Embryonic facial prominence (tissue), 1 donor: Measurements from ENCODE around the gene ALS2CL.
"Not testable (repeated sequence)": the region's sequence is repeated elsewhere in the genome, so short reads cannot be mapped to it uniquely, and the experiment has no call there.

ENCODE experiments used
- DNase-seq: peaks from one replicate; pipeline ENCODE4 v3.0.0-alpha.2; 2016; ENCODE audit errors: extremely low spot score

The ALS2CL gene

GRCh38 chr3:46705022-46705530 lies 11.6 kb upstream of the ALS2CL start:
- no peak for DNase-seq

- not testable (repeated sequence) for DNase-seq
Measured at GRCh38 chr3:46704346-46704745, 10.9 kb upstream of the ALS2CL start.

- DNase-seq: no peak
Measured at GRCh38 chr3:46703013-46703520, 9.6 kb upstream of the ALS2CL start.

- DNase-seq: no peak
Measured at GRCh38 chr3:46702246-46703012, 8.9 kb upstream of the ALS2CL start.

- DNase-seq: no peak
Measured at GRCh38 chr3:46701181-46701939, 7.9 kb upstream of the ALS2CL start, which contains the start of gene TMIE. TMIE (plus strand) TSS chr3:46701392; CDS start chr3:46701488, 96 bp downstream.

GRCh38 chr3:46700772-46701171 lies 7.3 kb upstream of the ALS2CL start:
- DNase-seq: no peak

- no peak for DNase-seq
Measured at GRCh38 chr3:46699676-46700523, 6.4 kb upstream of the ALS2CL start.

GRCh38 chr3:46695962-46696894 lies 2.7 kb upstream of the ALS2CL start:
- DNase-seq: no peak

- DNase-seq: no peak
Measured at GRCh38 chr3:46695177-46695961, 1.9 kb upstream of the ALS2CL start.

- no peak for DNase-seq
Measured at GRCh38 chr3:46694520-46694919, 1.0 kb upstream of the ALS2CL start.

GRCh38 chr3:46693892-46694226 lies 380 bp upstream of the ALS2CL start:
- DNase-seq: no peak

GRCh38 chr3:46692566-46692990 lies 901 bp downstream of the ALS2CL start:
- DNase-seq: no peak

GRCh38 chr3:46690798-46691197 lies 2.7 kb downstream of the ALS2CL start:
- DNase-seq: no peak

GRCh38 chr3:46685446-46685845 lies 8.0 kb downstream of the ALS2CL start:
- no peak for DNase-seq

GRCh38 chr3:46684891-46685290 lies 8.6 kb downstream of the ALS2CL start:
- no peak for DNase-seq

- DNase-seq: no peak
Measured at GRCh38 chr3:46682974-46683373, 10.5 kb downstream of the ALS2CL start.

GRCh38 chr3:46681856-46682540 lies 11.5 kb downstream of the ALS2CL start:
- DNase-seq: no peak

- no peak for DNase-seq
Measured at GRCh38 chr3:46681387-46681786, 12.1 kb downstream of the ALS2CL start.

GRCh38 chr3:46680298-46680826 lies 13.1 kb downstream of the ALS2CL start:
- no peak for DNase-seq
